ENCODE measurements around the gene RGL2.
A peak's percentile ranks its signal among the peaks of the same experiment; 100 is the strongest.

The RGL2 gene

DNA sequence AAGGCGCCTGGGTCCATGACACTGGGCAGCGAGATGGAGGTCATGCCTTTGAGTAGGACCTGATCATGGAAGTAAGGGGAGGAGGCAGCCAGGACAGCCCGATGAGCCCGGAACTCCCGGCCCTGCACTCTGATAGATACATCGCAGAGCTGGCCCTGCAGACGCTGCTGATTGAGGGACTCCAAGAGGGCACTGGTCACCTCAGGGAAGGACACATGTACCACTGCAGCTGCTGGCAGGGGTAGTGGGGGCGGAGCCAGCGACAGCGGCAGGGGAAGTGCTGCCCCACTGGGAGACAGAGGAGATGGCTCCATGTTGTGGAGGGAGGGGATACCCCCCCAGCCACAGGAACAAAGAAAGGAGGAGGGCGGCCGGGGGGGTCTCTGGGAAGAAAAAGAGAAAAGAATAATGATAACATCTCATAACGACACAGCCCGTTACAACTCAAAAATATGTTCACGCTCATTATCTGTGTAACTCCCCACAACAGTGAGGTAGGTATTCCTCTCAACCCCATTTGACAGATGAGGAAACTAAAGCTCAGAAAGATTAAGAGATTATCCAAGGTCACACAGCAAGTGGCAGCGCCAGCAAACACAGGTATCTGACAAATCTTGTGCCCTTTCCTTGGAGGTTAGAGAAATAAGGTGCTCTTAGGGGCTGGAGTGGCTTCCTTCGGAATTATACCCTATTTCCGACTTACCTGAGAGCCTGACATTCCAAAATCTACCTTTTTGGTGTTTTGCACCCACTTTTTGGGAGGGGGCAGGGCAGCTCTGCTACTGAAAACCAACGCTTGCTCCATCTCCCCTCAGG, 18.1 kb upstream of the RGL2 start:
- H3K27me3 ChIP-seq (ENCODE audit: control insufficient read depth in 1 of 2, insufficient read depth in 2 of 2, low read length in 2 of 2): no peaks in the 10 kb centered on the region
- no peaks in the 10 kb centered on the region for H3K9me3 ChIP-seq (ENCODE audit: control insufficient read depth in 2 of 2, low read length in 2 of 2)
- peak overlapping the region; percentile 49 for H3K27ac ChIP-seq (ENCODE audit: low read length)
- H3K4me3 ChIP-seq (ENCODE audit: low read length in 2 of 2): peak overlapping the region; percentile 54 to 60
- peak overlapping the region in 1 of 2 donors; percentile 21 for H3K9ac ChIP-seq (ENCODE audit: low read length in 2 of 2)
- peaks cover 21 to 25% of the 10 kb centered on the region in 2 donors for H3K36me3 ChIP-seq (ENCODE audit: control insufficient read depth in 2 of 2, insufficient read depth in 2 of 2, low read length in 2 of 2)
- H3K4me1 ChIP-seq (ENCODE audit: control insufficient read depth, insufficient read depth, low read length): peaks cover 64% of the 10 kb centered on the region

DNA sequence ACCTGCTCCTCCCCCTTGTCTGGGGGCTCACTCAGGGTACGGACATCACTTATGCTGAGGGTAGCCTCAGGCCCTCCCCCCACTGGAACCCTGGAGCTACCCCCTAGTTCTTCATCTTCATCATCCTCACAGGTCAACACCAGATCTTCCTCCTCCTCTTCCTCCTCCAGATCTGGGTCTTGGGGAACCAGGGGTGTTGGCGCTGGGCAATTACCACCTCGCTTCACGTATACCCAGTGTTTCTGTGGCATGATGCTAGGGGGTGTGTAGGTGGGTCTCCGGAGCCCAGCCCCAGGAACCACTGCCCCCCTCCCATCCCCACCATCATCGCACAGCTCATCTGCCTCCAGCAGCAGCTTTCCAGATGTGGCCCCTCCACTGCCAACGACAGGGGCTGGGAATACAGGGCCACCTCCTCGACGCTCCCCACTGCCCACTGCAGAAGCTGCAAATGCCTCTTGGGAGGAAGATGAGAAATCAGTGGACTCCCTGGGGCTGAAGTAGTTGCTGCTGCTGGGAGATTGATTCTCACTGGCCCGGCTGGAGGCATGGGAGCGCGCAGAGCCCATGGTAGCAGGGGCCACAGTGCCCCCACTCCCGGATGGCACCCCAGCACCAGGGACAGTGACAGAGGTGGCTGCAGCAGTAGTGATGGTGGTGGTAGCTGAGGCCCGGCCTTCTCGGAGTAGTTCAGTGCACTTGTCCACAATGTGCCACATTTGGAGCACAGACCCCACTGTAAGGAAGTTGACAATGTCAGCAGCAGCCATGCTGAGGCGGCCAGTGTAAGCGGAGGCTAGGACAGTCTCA, 17.3 kb upstream of the RGL2 start:
- H3K27ac ChIP-seq (ENCODE audit: low read length): peak overlapping the region; percentile 89
- peaks cover 20 to 25% of the 10 kb centered on the region in 2 donors for H3K36me3 ChIP-seq (ENCODE audit: control insufficient read depth in 2 of 2, insufficient read depth in 2 of 2, low read length in 2 of 2)
- H3K9ac ChIP-seq (ENCODE audit: low read length in 2 of 2): no peak overlapping the region
- no peak overlapping the region for H3K4me3 ChIP-seq (ENCODE audit: low read length in 2 of 2)
- H3K27me3 ChIP-seq (ENCODE audit: control insufficient read depth in 1 of 2, insufficient read depth in 2 of 2, low read length in 2 of 2): no peaks in the 10 kb centered on the region
- peaks cover 55% of the 10 kb centered on the region for H3K4me1 ChIP-seq (ENCODE audit: control insufficient read depth, insufficient read depth, low read length)
- no peaks in the 10 kb centered on the region for H3K9me3 ChIP-seq (ENCODE audit: control insufficient read depth in 2 of 2, low read length in 2 of 2)

DNA sequence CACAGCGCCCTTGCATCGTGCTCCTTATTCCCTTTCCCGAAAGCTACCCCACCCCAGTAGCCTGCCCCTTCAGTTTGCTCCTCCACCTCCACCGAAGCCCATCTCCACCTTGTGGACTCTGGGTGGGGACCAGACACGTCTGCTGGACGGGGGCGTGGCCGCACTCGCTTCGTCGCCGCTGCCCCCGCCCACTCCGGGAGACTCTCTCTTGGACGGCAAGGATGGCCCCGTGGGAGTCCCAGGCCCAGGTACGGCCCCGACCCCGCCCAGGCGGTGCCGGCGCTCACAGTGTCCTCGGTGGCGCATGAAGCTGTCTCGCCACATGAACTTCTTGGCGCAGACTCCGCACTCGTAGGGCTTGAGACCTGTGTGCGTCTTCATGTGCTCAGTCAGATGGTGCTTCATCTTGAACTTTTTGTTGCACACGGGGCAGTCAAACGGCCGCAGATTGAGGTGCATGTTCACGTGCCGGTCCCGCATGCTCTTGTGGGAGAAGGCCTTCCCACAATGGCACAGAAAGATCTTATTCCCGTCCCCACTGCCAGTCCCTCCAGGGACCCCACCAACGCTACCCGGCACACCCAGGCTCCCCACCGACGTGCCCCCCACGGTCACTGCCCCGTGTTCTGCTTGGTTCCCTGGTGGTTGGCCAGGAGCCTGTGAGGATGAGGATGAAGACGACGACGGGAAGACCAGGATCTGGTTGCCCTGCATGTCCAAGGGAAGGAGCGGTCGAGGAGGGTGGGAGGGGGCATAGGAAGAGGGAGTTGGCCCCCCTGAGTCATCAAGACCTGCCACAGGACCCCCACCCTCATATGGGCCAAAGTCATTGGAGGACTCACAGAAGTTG, 16.4 kb upstream of the RGL2 start:
- H3K4me1 ChIP-seq (ENCODE audit: control insufficient read depth, insufficient read depth, low read length): peaks cover 47% of the 10 kb centered on the region
- H3K9ac ChIP-seq (ENCODE audit: low read length in 2 of 2): peak overlapping the region in 1 of 2 donors; percentile 91
- H3K27me3 ChIP-seq (ENCODE audit: control insufficient read depth in 1 of 2, insufficient read depth in 2 of 2, low read length in 2 of 2): no peaks in the 10 kb centered on the region
- peak overlapping the region; percentile 91 to 99 for H3K4me3 ChIP-seq (ENCODE audit: low read length in 2 of 2)
- peaks cover 13 to 17% of the 10 kb centered on the region in 2 donors for H3K36me3 ChIP-seq (ENCODE audit: control insufficient read depth in 2 of 2, insufficient read depth in 2 of 2, low read length in 2 of 2)
- no peaks in the 10 kb centered on the region for H3K9me3 ChIP-seq (ENCODE audit: control insufficient read depth in 2 of 2, low read length in 2 of 2)
- peak overlapping the region; percentile 89 for H3K27ac ChIP-seq (ENCODE audit: low read length)

DNA sequence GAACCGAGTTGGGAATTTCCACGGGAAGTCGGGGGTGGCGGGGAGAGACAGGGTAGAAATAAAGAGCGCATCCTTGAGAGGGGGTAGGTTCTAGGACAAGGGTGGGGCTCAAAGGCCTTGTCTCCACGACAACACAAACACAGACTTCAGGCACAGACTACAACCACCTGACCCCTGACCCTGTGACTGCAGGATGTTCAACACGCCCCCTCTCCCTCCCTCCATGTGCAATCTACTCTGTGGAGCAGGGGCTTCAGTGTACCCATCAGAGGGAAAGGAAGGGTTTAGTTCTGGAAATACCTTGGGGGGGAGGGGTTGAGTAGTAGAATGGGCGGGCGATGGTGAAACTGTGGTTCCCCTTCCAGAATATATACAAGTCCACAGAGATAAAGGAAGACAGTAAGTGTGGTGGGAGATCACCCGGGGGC, 15.8 kb upstream of the RGL2 start:
- Histone ChIP-seq H3K9me3 (ENCODE audit: control insufficient read depth in 2 of 2, low read length in 2 of 2) (no peaks in the 10 kb centered on the region), H3K27ac (ENCODE audit: low read length) (peak overlapping the region; percentile 89), H3K4me1 (ENCODE audit: control insufficient read depth, insufficient read depth, low read length) (peaks cover 45% of the 10 kb centered on the region), H3K9ac (ENCODE audit: low read length in 2 of 2) (peak overlapping the region in 1 of 2 donors; percentile 91), H3K27me3 (ENCODE audit: control insufficient read depth in 1 of 2, insufficient read depth in 2 of 2, low read length in 2 of 2) (no peaks in the 10 kb centered on the region), H3K4me3 (ENCODE audit: low read length in 2 of 2) (peak overlapping the region; percentile 91 to 99), H3K36me3 (ENCODE audit: control insufficient read depth in 2 of 2, insufficient read depth in 2 of 2, low read length in 2 of 2) (peaks cover 8 to 11% of the 10 kb centered on the region in 2 donors)

DNA sequence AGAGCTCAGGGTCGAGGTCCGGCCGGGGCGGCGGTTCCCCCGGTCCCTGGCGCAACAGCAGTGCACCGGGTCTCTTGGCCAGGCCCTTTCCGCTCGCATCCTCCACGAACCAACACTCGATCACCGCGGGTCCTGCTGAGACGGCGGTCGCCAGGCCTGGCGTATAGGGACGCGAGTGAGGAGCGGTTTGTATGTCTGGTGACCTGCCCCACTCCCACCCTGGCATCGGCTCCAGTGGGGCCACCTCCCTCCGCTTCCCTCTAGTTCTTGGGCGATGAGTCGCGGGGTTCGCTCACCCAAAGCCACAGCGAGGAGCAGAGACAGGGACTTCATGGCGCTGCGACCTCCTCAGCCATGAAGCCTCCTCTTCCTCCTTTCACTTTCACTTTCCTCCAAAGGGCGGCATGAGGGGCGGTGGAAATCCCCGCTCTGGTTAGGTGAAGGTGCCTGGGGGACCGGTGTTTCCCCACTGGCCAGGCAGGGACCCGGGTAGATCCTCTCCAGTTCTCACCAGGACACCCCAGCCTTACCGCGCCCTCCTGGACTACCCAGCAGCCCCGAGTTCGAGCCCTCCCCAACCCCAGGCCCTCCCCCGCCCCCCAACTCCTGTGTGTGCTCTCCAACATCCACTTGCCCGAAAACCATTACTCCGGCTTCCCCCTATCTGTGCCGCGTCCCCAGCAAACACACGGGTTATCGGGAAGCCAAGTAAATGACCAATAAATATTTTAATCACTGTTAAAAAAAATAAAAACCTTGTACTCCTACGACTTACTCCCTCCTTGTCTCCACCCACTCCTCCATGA, 15.2 kb upstream of the RGL2 start, which contains the start of gene TAPBP:
TAPBP (minus strand) TSS at position 370 of the 806 bp plus-strand sequence; CDS start at position 333, 37 bp downstream.
- Histone ChIP-seq H3K9ac (ENCODE audit: low read length in 2 of 2) (peak within 1 kb of the TSS; percentile 90 to 91), H3K4me3 (ENCODE audit: low read length in 2 of 2) (peak within 1 kb of the TSS; percentile 91 to 99), H3K9me3 (ENCODE audit: control insufficient read depth in 2 of 2, low read length in 2 of 2) (no peaks in the 10 kb centered on the region), H3K36me3 (ENCODE audit: control insufficient read depth in 2 of 2, insufficient read depth in 2 of 2, low read length in 2 of 2) (peaks cover 1 to 5% of the 10 kb centered on the region in 2 donors), H3K4me1 (ENCODE audit: control insufficient read depth, insufficient read depth, low read length) (peaks cover 43% of the 10 kb centered on the region), H3K27me3 (ENCODE audit: control insufficient read depth in 1 of 2, insufficient read depth in 2 of 2, low read length in 2 of 2) (no peaks in the 10 kb centered on the region), H3K27ac (ENCODE audit: low read length) (peak within 1 kb of the TSS; percentile 89)

DNA sequence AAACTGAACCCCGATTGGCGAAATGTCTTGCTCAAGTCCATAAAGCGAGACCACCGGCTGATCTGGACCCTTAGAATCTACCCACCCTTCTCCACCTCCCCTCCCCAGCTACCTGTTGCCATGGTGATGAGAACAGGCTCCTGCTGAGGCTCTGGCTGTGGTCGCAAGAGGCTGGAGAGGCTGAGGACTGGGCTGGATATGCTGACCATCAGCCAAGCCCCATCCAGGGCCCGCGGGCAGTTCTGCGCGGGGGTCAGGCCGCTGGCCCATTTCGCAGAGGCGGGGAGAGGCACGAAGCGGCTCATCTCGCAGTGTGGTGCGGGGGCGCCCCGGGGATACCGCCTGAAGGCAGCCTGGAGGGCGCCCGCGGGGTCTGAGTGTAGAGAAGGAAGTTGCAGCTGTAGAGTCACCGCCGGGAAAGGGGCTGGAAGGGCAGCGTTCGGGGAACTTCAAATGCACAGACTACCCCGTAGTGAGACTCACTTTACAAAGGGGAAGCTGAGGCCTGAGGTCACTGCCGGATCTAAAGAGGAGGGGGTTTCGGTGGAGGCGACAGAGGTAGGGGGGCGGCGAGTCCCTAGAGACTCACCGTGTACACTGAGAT, 14.5 kb upstream of the RGL2 start:
- peak overlapping the region; percentile 89 for H3K27ac ChIP-seq (ENCODE audit: low read length)
- peaks cover 0 to 2% of the 10 kb centered on the region in 2 donors for H3K36me3 ChIP-seq (ENCODE audit: control insufficient read depth in 2 of 2, insufficient read depth in 2 of 2, low read length in 2 of 2)
- peaks cover 36% of the 10 kb centered on the region for H3K4me1 ChIP-seq (ENCODE audit: control insufficient read depth, insufficient read depth, low read length)
- peak overlapping the region; percentile 91 to 99 for H3K4me3 ChIP-seq (ENCODE audit: low read length in 2 of 2)
- no peaks in the 10 kb centered on the region for H3K9me3 ChIP-seq (ENCODE audit: control insufficient read depth in 2 of 2, low read length in 2 of 2)
- peak overlapping the region; percentile 90 to 91 for H3K9ac ChIP-seq (ENCODE audit: low read length in 2 of 2)
- no peaks in the 10 kb centered on the region for H3K27me3 ChIP-seq (ENCODE audit: control insufficient read depth in 1 of 2, insufficient read depth in 2 of 2, low read length in 2 of 2)

DNA sequence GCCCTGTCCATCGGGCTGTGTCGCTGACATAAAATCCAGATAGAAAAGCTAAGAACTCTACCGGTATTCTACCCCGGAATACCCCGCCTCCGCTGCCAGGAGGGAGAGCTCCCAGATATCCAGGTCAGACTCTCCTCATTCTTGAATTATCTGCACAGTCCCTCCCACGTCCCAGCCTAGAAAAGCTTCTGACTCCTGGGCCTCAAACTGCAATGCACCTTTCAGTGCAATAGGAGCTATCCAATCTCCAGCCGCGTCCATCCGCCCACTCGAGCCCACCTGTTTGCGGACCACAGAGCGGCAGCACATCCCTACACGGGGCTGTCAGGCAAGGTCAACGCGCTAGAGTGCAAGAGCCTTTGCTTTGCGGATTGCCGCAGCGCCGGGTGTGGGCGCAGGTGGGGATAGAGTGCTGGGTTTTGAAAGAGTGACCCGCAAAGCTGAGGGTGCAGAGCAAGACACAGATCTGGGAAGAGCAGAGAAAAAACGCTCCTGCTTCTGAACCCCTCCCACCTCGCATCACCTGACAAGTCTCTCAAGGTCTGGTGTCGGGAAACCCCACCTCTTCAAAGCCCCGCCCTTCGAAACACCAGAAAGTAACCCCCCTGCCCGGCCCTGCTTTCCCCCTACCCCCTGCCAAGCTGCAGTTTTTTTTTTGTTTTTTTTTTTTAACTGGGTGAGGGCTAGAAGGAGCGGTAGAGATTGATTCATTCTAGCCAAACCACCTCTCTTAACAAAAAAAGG, 13.8 kb upstream of the RGL2 start:
- Histone ChIP-seq H3K27ac (ENCODE audit: low read length) (peak overlapping the region; percentile 89), H3K4me3 (ENCODE audit: low read length in 2 of 2) (peak overlapping the region; percentile 91 to 99), H3K4me1 (ENCODE audit: control insufficient read depth, insufficient read depth, low read length) (peaks cover 33% of the 10 kb centered on the region), H3K36me3 (ENCODE audit: control insufficient read depth in 2 of 2, insufficient read depth in 2 of 2, low read length in 2 of 2) (peaks cover 0 to 2% of the 10 kb centered on the region in 2 donors), H3K9ac (ENCODE audit: low read length in 2 of 2) (peak overlapping the region; percentile 90 to 91), H3K9me3 (ENCODE audit: control insufficient read depth in 2 of 2, low read length in 2 of 2) (no peaks in the 10 kb centered on the region), H3K27me3 (ENCODE audit: control insufficient read depth in 1 of 2, insufficient read depth in 2 of 2, low read length in 2 of 2) (no peaks in the 10 kb centered on the region)

DNA sequence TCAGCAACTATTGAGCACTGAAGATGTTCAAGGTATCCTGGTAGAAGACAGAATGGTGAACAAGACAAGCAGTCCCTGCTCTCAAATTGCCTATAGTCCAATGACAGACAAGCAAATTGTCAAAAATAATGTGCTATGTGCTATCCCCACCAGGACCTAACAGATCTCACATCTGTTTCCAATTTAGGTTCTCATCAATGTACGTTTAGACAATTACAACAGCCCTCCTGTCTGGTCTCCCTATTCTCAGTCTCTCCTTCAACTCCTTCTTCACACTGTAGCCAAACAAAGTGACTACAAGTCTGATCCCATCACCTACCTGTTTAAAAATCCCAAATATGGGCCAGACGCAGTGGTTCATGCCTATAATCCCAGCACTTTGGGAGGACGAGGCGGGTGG, 7.6 kb upstream of the RGL2 start:
- Histone ChIP-seq H3K27me3 (ENCODE audit: control insufficient read depth in 1 of 2, insufficient read depth in 2 of 2, low read length in 2 of 2) (no peaks in the 10 kb centered on the region), H3K9ac (ENCODE audit: low read length in 2 of 2) (no peak overlapping the region), H3K9me3 (ENCODE audit: control insufficient read depth in 2 of 2, low read length in 2 of 2) (no peaks in the 10 kb centered on the region), H3K4me1 (ENCODE audit: control insufficient read depth, insufficient read depth, low read length) (peaks cover 6% of the 10 kb centered on the region), H3K36me3 (ENCODE audit: control insufficient read depth in 2 of 2, insufficient read depth in 2 of 2, low read length in 2 of 2) (peaks cover 28 to 29% of the 10 kb centered on the region in 2 donors), H3K27ac (ENCODE audit: low read length) (no peak overlapping the region), H3K4me3 (ENCODE audit: low read length in 2 of 2) (no peak overlapping the region)

DNA sequence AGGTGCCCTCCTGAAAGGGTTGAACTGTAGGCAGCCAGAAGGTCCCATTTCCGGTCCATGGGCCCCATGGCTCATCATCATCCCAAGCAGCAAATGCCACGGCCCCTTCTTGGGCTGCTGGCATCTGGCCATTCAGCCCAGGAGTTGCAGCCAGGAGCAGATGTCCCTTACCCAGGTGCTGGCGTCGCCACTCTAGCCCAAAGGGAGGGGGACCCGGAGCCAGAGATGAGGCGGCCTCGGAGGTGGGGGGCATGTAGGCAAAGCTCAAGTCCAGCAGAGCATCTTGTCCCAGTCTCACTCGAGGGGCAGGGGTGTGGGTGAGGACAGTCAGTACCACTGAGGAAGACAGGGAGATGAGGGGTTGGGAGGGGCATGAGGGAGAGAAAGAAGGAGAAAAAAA, 6.3 kb upstream of the RGL2 start:
- Histone ChIP-seq H3K36me3 (ENCODE audit: control insufficient read depth in 2 of 2, insufficient read depth in 2 of 2, low read length in 2 of 2) (peaks cover 28 to 29% of the 10 kb centered on the region in 2 donors), H3K27me3 (ENCODE audit: control insufficient read depth in 1 of 2, insufficient read depth in 2 of 2, low read length in 2 of 2) (no peaks in the 10 kb centered on the region), H3K9ac (ENCODE audit: low read length in 2 of 2) (no peak overlapping the region), H3K9me3 (ENCODE audit: control insufficient read depth in 2 of 2, low read length in 2 of 2) (no peaks in the 10 kb centered on the region), H3K4me3 (ENCODE audit: low read length in 2 of 2) (no peak overlapping the region), H3K27ac (ENCODE audit: low read length) (no peak overlapping the region), H3K4me1 (ENCODE audit: control insufficient read depth, insufficient read depth, low read length) (peaks cover 7% of the 10 kb centered on the region)

All from stomach smooth muscle (tissue), 2 donors.